Duodenal mucosa (tissue), 2 donors: ENCODE data around the gene SLC25A23.
"Not testable (repeated sequence)": the region's sequence is repeated elsewhere in the genome, so short reads cannot be mapped to it uniquely, and the experiment has no call there.

ENCODE experiments used
- H3K27ac ChIP-seq: one replicate; pipeline ENCODE4 v1.7.0; 2013; ENCODE audit warnings: low read depth, low read length
- H3K27me3 ChIP-seq, 2 donors: one replicate each; pipeline ENCODE4 v1.7.0; 2013; ENCODE audit warnings: low read length in 2 of 2, control low read depth in 1 of 2; ENCODE audit not compliant: insufficient read depth in 2 of 2, control insufficient read depth in 1 of 2
- H3K36me3 ChIP-seq, 2 donors: one replicate each; pipeline ENCODE4 v1.7.0; 2013; ENCODE audit warnings: low read length in 2 of 2, control low read depth in 1 of 2; ENCODE audit not compliant: insufficient read depth in 2 of 2, control insufficient read depth in 1 of 2
- H3K4me1 ChIP-seq, 2 donors: one replicate each; pipeline ENCODE4 v1.7.0; 2013; ENCODE audit warnings: low read length in 2 of 2, control low read depth in 1 of 2; ENCODE audit not compliant: insufficient read depth in 2 of 2, control insufficient read depth in 1 of 2
- H3K4me3 ChIP-seq, 2 donors: one replicate each; pipeline ENCODE4 v1.7.0; 2013; ENCODE audit warnings: low read length in 2 of 2, low read depth in 1 of 2
- H3K9ac ChIP-seq, 2 donors: one replicate each; pipeline ENCODE4 v1.7.0; 2013; ENCODE audit warnings: low read length in 2 of 2, low read depth in 1 of 2
- H3K9me3 ChIP-seq, 2 donors: one replicate each; pipeline ENCODE4 v1.7.0; 2013; ENCODE audit warnings: low read length in 2 of 2, control low read depth in 1 of 2; ENCODE audit not compliant: control insufficient read depth in 1 of 2

The SLC25A23 gene

GRCh38 chr19:6440905-6441304 is 18.7 kb downstream of the SLC25A23 start:
- Histone ChIP-seq H3K27ac (no peak overlapping the region), H3K27me3 (no peaks in the 10 kb centered on the region), H3K4me1 (no peaks in the 10 kb centered on the region), H3K36me3 (no peaks in the 10 kb centered on the region), H3K4me3 (no peak overlapping the region), H3K9me3 (no peaks in the 10 kb centered on the region), H3K9ac (no peak overlapping the region)

GRCh38 chr19:6439743-6440142 is 19.8 kb downstream of the SLC25A23 start:
- Histone ChIP-seq H3K4me1 (no peaks in the 10 kb centered on the region), H3K27ac (no peak overlapping the region), H3K9me3 (no peaks in the 10 kb centered on the region), H3K27me3 (no peaks in the 10 kb centered on the region), H3K36me3 (no peaks in the 10 kb centered on the region), H3K9ac (no peak overlapping the region), H3K4me3 (no peak overlapping the region)

GRCh38 chr19:6433663-6434062 is 25.9 kb downstream of the SLC25A23 start, which contains the start of gene SLC25A41:
Gene SLC25A41, minus strand, starts transcription at chr19:6433763. Its CDS starts 70 bp downstream, at chr19:6433693.
- H3K36me3 ChIP-seq: no peaks in the 10 kb centered on the region
- no peak within 1 kb of the TSS for H3K4me3 ChIP-seq
- H3K9ac ChIP-seq: no peak within 1 kb of the TSS
- H3K4me1 ChIP-seq: no peaks in the 10 kb centered on the region
- H3K27ac ChIP-seq: no peak within 1 kb of the TSS
- H3K27me3 ChIP-seq: peaks cover 0 to 3% of the 10 kb centered on the region in 2 donors
- H3K9me3 ChIP-seq: no peaks in the 10 kb centered on the region

GRCh38 chr19:6433165-6433564 is 26.4 kb downstream of the SLC25A23 start:
- Histone ChIP-seq H3K27ac (no peak overlapping the region), H3K9me3 (no peaks in the 10 kb centered on the region), H3K27me3 (peaks cover 0 to 3% of the 10 kb centered on the region in 2 donors), H3K9ac (no peak overlapping the region), H3K4me3 (no peak overlapping the region), H3K36me3 (no peaks in the 10 kb centered on the region), H3K4me1 (no peaks in the 10 kb centered on the region)

GRCh38 chr19:6431891-6432290 is 27.7 kb downstream of the SLC25A23 start:
- H3K4me3 ChIP-seq: no peak overlapping the region
- no peaks in the 10 kb centered on the region for H3K9me3 ChIP-seq
- no peak overlapping the region for H3K9ac ChIP-seq
- H3K4me1 ChIP-seq: no peaks in the 10 kb centered on the region
- H3K27me3 ChIP-seq: peaks cover 0 to 3% of the 10 kb centered on the region in 2 donors
- H3K27ac ChIP-seq: no peak overlapping the region
- H3K36me3 ChIP-seq: no peaks in the 10 kb centered on the region

- Histone ChIP-seq H3K9me3 (no peaks in the 10 kb centered on the region), H3K9ac (no peak overlapping the region), H3K27ac (no peak overlapping the region), H3K27me3 (peaks cover 0 to 3% of the 10 kb centered on the region in 2 donors), H3K4me3 (no peak overlapping the region), H3K4me1 (peaks cover 3 to 4% of the 10 kb centered on the region in 2 donors), H3K36me3 (no peaks in the 10 kb centered on the region)
Measured at GRCh38 chr19:6429419-6430221, 30.0 kb downstream of the SLC25A23 start.

- not testable (repeated sequence) for H3K4me3 ChIP-seq, H3K9ac ChIP-seq, H3K9me3 ChIP-seq, H3K27me3 ChIP-seq, H3K27ac ChIP-seq, H3K36me3 ChIP-seq, H3K4me1 ChIP-seq
Measured at GRCh38 chr19:6428692-6429418, 30.7 kb downstream of the SLC25A23 start.

GRCh38 chr19:6427131-6427530 is 32.5 kb downstream of the SLC25A23 start:
- H3K4me1 ChIP-seq: peaks cover 20 to 21% of the 10 kb centered on the region in 2 donors
- H3K27me3 ChIP-seq: peaks cover 0 to 3% of the 10 kb centered on the region in 2 donors
- no peak overlapping the region for H3K27ac ChIP-seq
- H3K9me3 ChIP-seq: no peaks in the 10 kb centered on the region
- H3K36me3 ChIP-seq: no peaks in the 10 kb centered on the region
- H3K9ac ChIP-seq: no peak overlapping the region
- no peak overlapping the region for H3K4me3 ChIP-seq

GRCh38 chr19:6425732-6426620 is 33.6 kb downstream of the SLC25A23 start:
- no peak overlapping the region for H3K9ac ChIP-seq
- peaks cover 21 to 25% of the 10 kb centered on the region in 2 donors for H3K4me1 ChIP-seq
- no peaks in the 10 kb centered on the region for H3K9me3 ChIP-seq
- peaks cover 0 to 10% of the 10 kb centered on the region in 2 donors for H3K36me3 ChIP-seq
- peaks cover 0 to 3% of the 10 kb centered on the region in 2 donors for H3K27me3 ChIP-seq
- peak overlapping the region; percentile 26 to 45 for H3K4me3 ChIP-seq
- peak overlapping the region; percentile 32 for H3K27ac ChIP-seq
